Measurements from ENCODE around the gene LRRC14B. TPM values are rescaled to one million over a fixed set of nuclear protein-coding genes. Genes with fewer than 3 reads are reported as not detected.

LRRC14B gene
- total RNA-seq, 1 experiment from 2014 or later, result 0.82 TPM

DNA sequence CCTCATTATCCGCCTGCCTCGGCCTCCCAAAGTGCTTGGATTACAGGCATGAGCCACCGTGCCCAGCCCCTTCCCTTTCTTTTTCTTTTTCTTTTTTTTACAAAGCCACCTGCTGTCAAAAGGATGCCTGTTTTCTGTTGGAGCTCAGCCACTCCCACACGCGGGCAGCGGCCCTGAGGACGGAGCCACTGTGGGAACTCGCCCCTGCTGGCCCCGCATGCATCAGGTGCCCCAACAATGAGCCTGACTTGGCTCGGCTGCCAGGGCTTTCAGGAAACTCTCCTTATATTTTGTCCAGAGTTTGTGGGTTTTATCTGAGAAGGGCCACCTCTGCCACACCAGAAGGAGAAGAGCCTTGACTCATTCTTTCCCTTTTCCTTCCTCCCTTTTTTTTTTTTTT is 37.1 kb upstream of the LRRC14B start:
- in situ Hi-C loops (cut with HindIII; ENCODE audit: low pct_unique_long_range_greater_than_20kb, low sequenced_read_pairs), result no loop called here
- Histone ChIP-seq H3K27ac (ENCODE audit: low read length) (no peak overlapping the region), H3K36me3 (ENCODE audit: control insufficient read depth, insufficient read depth, low read length) (no peaks in the 10 kb centered on the region), H3K4me1 (ENCODE audit: control insufficient read depth, insufficient read depth, low read length) (no peaks in the 10 kb centered on the region; the same call in 1 of the 2 replicates), H3K27me3 (ENCODE audit: control insufficient read depth, insufficient read depth, low read length) (no peaks in the 10 kb centered on the region), H3K4me3 (ENCODE audit: low read depth in 2 of 2, low read length in 2 of 2) (no peak overlapping the region), H3K9me3 (ENCODE audit: control insufficient read depth, insufficient read depth, low read depth, low read length) (no peaks in the 10 kb centered on the region)
- no peak for TF ChIP-seq POLR2AphosphoS5 (IDR thresholded peaks at IDR 0.05; ENCODE audit: low read depth, low read length)
- TF ChIP-seq, protein P1, sequence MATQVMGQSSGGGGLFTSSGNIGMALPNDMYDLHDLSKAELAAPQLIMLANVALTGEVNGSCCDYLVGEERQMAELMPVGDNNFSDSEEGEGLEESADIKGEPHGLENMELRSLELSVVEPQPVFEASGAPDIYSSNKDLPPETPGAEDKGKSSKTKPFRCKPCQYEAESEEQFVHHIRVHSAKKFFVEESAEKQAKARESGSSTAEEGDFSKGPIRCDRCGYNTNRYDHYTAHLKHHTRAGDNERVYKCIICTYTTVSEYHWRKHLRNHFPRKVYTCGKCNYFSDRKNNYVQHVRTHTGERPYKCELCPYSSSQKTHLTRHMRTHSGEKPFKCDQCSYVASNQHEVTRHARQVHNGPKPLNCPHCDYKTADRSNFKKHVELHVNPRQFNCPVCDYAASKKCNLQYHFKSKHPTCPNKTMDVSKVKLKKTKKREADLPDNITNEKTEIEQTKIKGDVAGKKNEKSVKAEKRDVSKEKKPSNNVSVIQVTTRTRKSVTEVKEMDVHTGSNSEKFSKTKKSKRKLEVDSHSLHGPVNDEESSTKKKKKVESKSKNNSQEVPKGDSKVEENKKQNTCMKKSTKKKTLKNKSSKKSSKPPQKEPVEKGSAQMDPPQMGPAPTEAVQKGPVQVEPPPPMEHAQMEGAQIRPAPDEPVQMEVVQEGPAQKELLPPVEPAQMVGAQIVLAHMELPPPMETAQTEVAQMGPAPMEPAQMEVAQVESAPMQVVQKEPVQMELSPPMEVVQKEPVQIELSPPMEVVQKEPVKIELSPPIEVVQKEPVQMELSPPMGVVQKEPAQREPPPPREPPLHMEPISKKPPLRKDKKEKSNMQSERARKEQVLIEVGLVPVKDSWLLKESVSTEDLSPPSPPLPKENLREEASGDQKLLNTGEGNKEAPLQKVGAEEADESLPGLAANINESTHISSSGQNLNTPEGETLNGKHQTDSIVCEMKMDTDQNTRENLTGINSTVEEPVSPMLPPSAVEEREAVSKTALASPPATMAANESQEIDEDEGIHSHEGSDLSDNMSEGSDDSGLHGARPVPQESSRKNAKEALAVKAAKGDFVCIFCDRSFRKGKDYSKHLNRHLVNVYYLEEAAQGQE (IDR thresholded peaks at IDR 0.05; ENCODE audit: insufficient read depth in 1 of 2, low read depth in 2 of 2, low read length in 1 of 2), result no peak
- TF ChIP-seq TCF7L2 (IDR thresholded peaks at IDR 0.05; ENCODE audit: low read depth, low read length), result no peak
- TF ChIP-seq, protein P2, sequence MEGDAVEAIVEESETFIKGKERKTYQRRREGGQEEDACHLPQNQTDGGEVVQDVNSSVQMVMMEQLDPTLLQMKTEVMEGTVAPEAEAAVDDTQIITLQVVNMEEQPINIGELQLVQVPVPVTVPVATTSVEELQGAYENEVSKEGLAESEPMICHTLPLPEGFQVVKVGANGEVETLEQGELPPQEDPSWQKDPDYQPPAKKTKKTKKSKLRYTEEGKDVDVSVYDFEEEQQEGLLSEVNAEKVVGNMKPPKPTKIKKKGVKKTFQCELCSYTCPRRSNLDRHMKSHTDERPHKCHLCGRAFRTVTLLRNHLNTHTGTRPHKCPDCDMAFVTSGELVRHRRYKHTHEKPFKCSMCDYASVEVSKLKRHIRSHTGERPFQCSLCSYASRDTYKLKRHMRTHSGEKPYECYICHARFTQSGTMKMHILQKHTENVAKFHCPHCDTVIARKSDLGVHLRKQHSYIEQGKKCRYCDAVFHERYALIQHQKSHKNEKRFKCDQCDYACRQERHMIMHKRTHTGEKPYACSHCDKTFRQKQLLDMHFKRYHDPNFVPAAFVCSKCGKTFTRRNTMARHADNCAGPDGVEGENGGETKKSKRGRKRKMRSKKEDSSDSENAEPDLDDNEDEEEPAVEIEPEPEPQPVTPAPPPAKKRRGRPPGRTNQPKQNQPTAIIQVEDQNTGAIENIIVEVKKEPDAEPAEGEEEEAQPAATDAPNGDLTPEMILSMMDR (IDR thresholded peaks at IDR 0.05), result no peak
- TF ChIP-seq SIN3A (IDR thresholded peaks at IDR 0.05; ENCODE audit: borderline replicate concordance, insufficient read depth, low read depth, low read length), result no peak
- CTCF ChIA-PET, result no interaction called here
- ATAC-seq, result no peak
- DNase-seq (ENCODE audit: low read depth, low spot score), result no peak
- no TSS peak for BruUV-seq (replicated peaks)
- POLR2A ChIA-PET, result no interaction called here
- intact Hi-C loops (cut with micrococcal nuclease; ENCODE audit: unreplicated experiment), result no loop called here

DNA sequence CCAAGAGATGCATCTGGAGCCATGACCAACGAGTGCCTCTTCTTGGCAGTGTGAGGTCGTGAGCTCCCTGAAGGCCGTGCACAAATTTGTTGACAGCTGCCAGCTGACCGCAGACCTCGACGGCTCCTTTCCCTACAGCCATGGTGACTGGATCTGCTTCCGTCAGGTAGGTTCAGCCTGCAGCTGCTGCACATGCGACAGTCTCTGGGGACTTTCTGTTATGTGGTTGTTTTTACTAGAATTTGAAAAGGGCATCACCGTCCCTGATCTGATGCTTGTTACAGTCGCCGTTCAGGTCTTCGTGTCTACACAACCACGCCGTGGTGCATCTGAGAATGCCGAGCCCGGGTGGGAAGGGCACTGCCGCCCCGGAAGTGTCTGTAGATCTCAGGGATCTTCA is 36.5 kb upstream of the LRRC14B start:
- in situ Hi-C loops (cut with HindIII; ENCODE audit: low pct_unique_long_range_greater_than_20kb, low sequenced_read_pairs), result no loop called here
- DNase-seq (ENCODE audit: low read depth, low spot score) (no peak), ATAC-seq (no peak)
- no peak overlapping the region for H3K4me3 ChIP-seq (ENCODE audit: low read depth in 2 of 2, low read length in 2 of 2)
- no peaks in the 10 kb centered on the region for H3K27me3 ChIP-seq (ENCODE audit: control insufficient read depth, insufficient read depth, low read length)
- BruUV-seq (replicated peaks), result no TSS peak
- TF ChIP-seq SIN3A (IDR thresholded peaks at IDR 0.05; ENCODE audit: borderline replicate concordance, insufficient read depth, low read depth, low read length) (no peak), POLR2AphosphoS5 (IDR thresholded peaks at IDR 0.05; ENCODE audit: low read depth, low read length) (no peak), TCF7L2 (IDR thresholded peaks at IDR 0.05; ENCODE audit: low read depth, low read length) (no peak)
- TF ChIP-seq, protein P2 (IDR thresholded peaks at IDR 0.05), result no peak
- TF ChIP-seq, protein P1 (IDR thresholded peaks at IDR 0.05; ENCODE audit: insufficient read depth in 1 of 2, low read depth in 2 of 2, low read length in 1 of 2), result no peak
- H3K36me3 ChIP-seq (ENCODE audit: control insufficient read depth, insufficient read depth, low read length), result no peaks in the 10 kb centered on the region
- H3K27ac ChIP-seq (ENCODE audit: low read length), result no peak overlapping the region
- H3K4me1 ChIP-seq (ENCODE audit: control insufficient read depth, insufficient read depth, low read length), result no peaks in the 10 kb centered on the region; the same call in 1 of the 2 replicates
- CTCF ChIA-PET, result no interaction called here
- no peaks in the 10 kb centered on the region for H3K9me3 ChIP-seq (ENCODE audit: control insufficient read depth, insufficient read depth, low read depth, low read length)
- intact Hi-C loops (cut with micrococcal nuclease; ENCODE audit: unreplicated experiment), result no loop called here
- POLR2A ChIA-PET, result no interaction called here
